Endothelial cell of umbilical vein (primary cell): ENCODE data around the gene B3GALT6.

Experiments used
- CTCF ChIP-seq, 2 donors: IDR thresholded peaks; 1 replicate in 1 of 2; 2 replicates in 1 of 2; pipeline ENCODE4 v1.5.1; 2011; ENCODE audit warnings: low read length in 2 of 2, mild to moderate bottlenecking in 2 of 2, moderate library complexity in 2 of 2, control low read depth in 1 of 2, inconsistent platforms in 1 of 2, low read depth in 1 of 2; ENCODE audit not compliant: insufficient read depth in 1 of 2; ENCODE audit errors: extremely low read depth in 1 of 2
- POLR2AphosphoS5 ChIP-seq: IDR thresholded peaks from 2 replicates; pipeline ENCODE4 v1.6.1; 2012; ENCODE audit warnings: low read depth, mild to moderate bottlenecking, control low read depth, low read length, moderate library complexity; ENCODE audit not compliant: insufficient read depth

GRCh38 chr1:1241588-1242219 is 9.7 kb downstream of the B3GALT6 start:
- TF ChIP-seq CTCF (IDR thresholded peaks at IDR 0.05; ENCODE audit: extremely low read depth in 1 of 2, insufficient read depth in 1 of 2, low read depth in 1 of 2, low read length in 2 of 2), result no peak
- no peak for TF ChIP-seq POLR2AphosphoS5
